ENCODE measurements around the gene ST8SIA4.

- TF ChIP-seq POLR2AphosphoS5 (IDR thresholded peaks at IDR 0.05; ENCODE audit: low read depth, low read length), result no peak
- TF ChIP-seq CTCF (IDR thresholded peaks at IDR 0.05 in 2 of 3, conservative IDR thresholded peaks at IDR 0.05 in 1 of 3; ENCODE audit: borderline replicate concordance in 1 of 3, insufficient read depth in 1 of 3, low read depth in 2 of 3, low read length in 2 of 3), result no peak
- TF ChIP-seq TCF7L2 (IDR thresholded peaks at IDR 0.05; ENCODE audit: borderline replicate concordance, extremely low read depth, insufficient read depth, insufficient read length), result no peak
- no peak for TF ChIP-seq POLR2A (IDR thresholded peaks at IDR 0.05; ENCODE audit: borderline replicate concordance, extremely low read depth, insufficient read depth, insufficient read length)
Observed at GRCh38 chr5:100790951-100791350, 112.1 kb downstream of the ST8SIA4 start.
